ENCODE data around the gene SMARCD3. TPM values are rescaled to one million over a fixed set of nuclear protein-coding genes. Genes with fewer than 3 reads are reported as not detected.

SMARCD3 gene
- total RNA-seq, 1 experiment from 2014 or later: 30.3 TPM

- POLR2A ChIA-PET: no interaction called here
- H3K9ac ChIP-seq (ENCODE audit: low read length): peak overlapping the region; percentile 69
- peak overlapping the region; percentile 79; the same call in 1 of the 2 replicates for H3K27ac ChIP-seq (ENCODE audit: low read depth, low read length)
- ATAC-seq (peak; percentile 15; the same call in 1 of the 2 replicates), DNase-seq (ENCODE audit: low read depth, low spot score) (no peak)
- no peaks in the 10 kb centered on the region for H3K79me2 ChIP-seq (ENCODE audit: insufficient read depth, low read length)
- peaks cover 40 to 69% of the 10 kb centered on the region in 2 experiments for H3K4me1 ChIP-seq (ENCODE audit: control insufficient read depth in 1 of 2, insufficient read depth in 2 of 2, low read length in 2 of 2)
- H3K9me3 ChIP-seq (ENCODE audit: control insufficient read depth in 1 of 2, insufficient read depth in 1 of 2, low read depth in 1 of 2, low read length in 2 of 2): no peaks in the 10 kb centered on the region
- RAD21 ChIA-PET (ENCODE audit: low non-redundant PET in 1 of 2, low total read pairs in 2 of 2, uncharacterized antibody in 2 of 2, unreplicated experiment in 2 of 2): no interaction called here
- H4K20me1 ChIP-seq (ENCODE audit: insufficient read depth): no peaks in the 10 kb centered on the region
- peak overlapping the region; percentile 87 for H3K4me2 ChIP-seq (ENCODE audit: low read length)
- H3K4me3 ChIP-seq (replicated peaks in 1 of 2; ENCODE audit: low read depth in 1 of 2, low read length in 2 of 2): peak overlapping the region; percentile 58 to 70
- H3K36me3 ChIP-seq (ENCODE audit: control insufficient read depth in 1 of 2, insufficient read depth in 2 of 2, low read length in 2 of 2): no peaks in the 10 kb centered on the region
- no peaks in the 10 kb centered on the region for H3K9me2 ChIP-seq (ENCODE audit: insufficient read depth)
- intact Hi-C loops (cut with micrococcal nuclease): loop anchor here (10.0 kb wide), 1 partner anchor 123 kb away; no protein-coding TSS in a partner anchor
- CTCF ChIA-PET: interaction anchor here (1.4 kb wide), 1 partner anchor 21 kb away, joined by 3 read pairs; the partner anchor contains the start of gene ABCF2
- no peaks in the 10 kb centered on the region for H3K27me3 ChIP-seq (ENCODE audit: insufficient read depth, low read length)
- no peak; the same call in 1 of the 2 replicates for TF ChIP-seq ZFX (IDR thresholded peaks at IDR 0.05)
- TF ChIP-seq ATF3 (IDR thresholded peaks at IDR 0.05): no peak
- TF ChIP-seq FOSL1 (IDR thresholded peaks at IDR 0.05; ENCODE audit: low read depth): no peak
- peak overlapping the region; percentile 23 for H2AFZ ChIP-seq (ENCODE audit: low read depth, low read length, poor library complexity, severe bottlenecking)
- no TSS peak for BruUV-seq (replicated peaks)
Measured at GRCh38 chr7:151247611-151248345, 716 bp downstream of the SMARCD3 start.

- Histone ChIP-seq H3K9me2 (ENCODE audit: insufficient read depth) (no peaks in the 10 kb centered on the region), H3K9ac (ENCODE audit: low read length) (peak overlapping the region; percentile 69), H4K20me1 (ENCODE audit: insufficient read depth) (no peaks in the 10 kb centered on the region), H3K9me3 (ENCODE audit: control insufficient read depth in 1 of 2, insufficient read depth in 1 of 2, low read depth in 1 of 2, low read length in 2 of 2) (no peaks in the 10 kb centered on the region), H3K27ac (ENCODE audit: low read depth, low read length) (no peak overlapping the region; the same call in 1 of the 2 replicates), H3K4me3 (replicated peaks in 1 of 2; ENCODE audit: low read depth in 1 of 2, low read length in 2 of 2) (peak overlapping the region; percentile 58 to 70; a peak in 3 of 4 replicates), H3K27me3 (ENCODE audit: insufficient read depth, low read length) (no peaks in the 10 kb centered on the region), H3K79me2 (ENCODE audit: insufficient read depth, low read length) (no peaks in the 10 kb centered on the region), H3K4me2 (ENCODE audit: low read length) (peak overlapping the region; percentile 87), H2AFZ (ENCODE audit: low read depth, low read length, poor library complexity, severe bottlenecking) (no peak overlapping the region), H3K36me3 (ENCODE audit: control insufficient read depth in 1 of 2, insufficient read depth in 2 of 2, low read length in 2 of 2) (no peaks in the 10 kb centered on the region), H3K4me1 (ENCODE audit: control insufficient read depth in 1 of 2, insufficient read depth in 2 of 2, low read length in 2 of 2) (peaks cover 36 to 62% of the 10 kb centered on the region in 2 experiments)
- no TSS peak for BruUV-seq (replicated peaks)
- intact Hi-C loops (cut with micrococcal nuclease): loop anchor here (10.0 kb wide), 1 partner anchor 122 kb away; no protein-coding TSS in a partner anchor
- POLR2A ChIA-PET: no interaction called here
- DNase-seq (ENCODE audit: low read depth, low spot score) (no peak), ATAC-seq (no peak)
- RAD21 ChIA-PET (ENCODE audit: low non-redundant PET in 1 of 2, low total read pairs in 2 of 2, uncharacterized antibody in 2 of 2, unreplicated experiment in 2 of 2): no interaction called here
- CTCF ChIA-PET: interaction anchor here (1.4 kb wide), 1 partner anchor 20 kb away, joined by 3 read pairs; the partner anchor contains the start of gene ABCF2
- TF ChIP-seq JUND (IDR thresholded peaks at IDR 0.05) (no peak), RAD21 (IDR thresholded peaks at IDR 0.05; ENCODE audit: low read depth) (no peak), ELF1 (IDR thresholded peaks at IDR 0.05; ENCODE audit: borderline replicate concordance, low read depth) (no peak), REST (IDR thresholded peaks at IDR 0.05; ENCODE audit: low read depth) (no peak), ZBTB33 (IDR thresholded peaks at IDR 0.05; ENCODE audit: extremely low read depth, insufficient replicate concordance, low read length) (no peak), TCF7L2 (IDR thresholded peaks at IDR 0.05; ENCODE audit: borderline replicate concordance, extremely low read depth, insufficient read depth, insufficient read length) (no peak), POLR2A (IDR thresholded peaks at IDR 0.05; ENCODE audit: borderline replicate concordance, extremely low read depth, insufficient read depth, insufficient read length) (no peak), SRF (IDR thresholded peaks at IDR 0.05; ENCODE audit: low read depth) (no peak), CEBPB (IDR thresholded peaks at IDR 0.05; ENCODE audit: low read depth) (no peak), FOSL1 (IDR thresholded peaks at IDR 0.05; ENCODE audit: low read depth) (no peak)
Measured at GRCh38 chr7:151246851-151247580, 1.5 kb downstream of the SMARCD3 start.
